GM23338 (cell line): Measurements from ENCODE around the gene CDON.

Experiments
- CREB1 ChIP-seq: fragments of 250-450 bp; sonication (Bioruptor Pico); IDR thresholded peaks from 2 replicates; pipeline ENCODE4 v1.5.0; 2020; ENCODE audit warnings: low read depth, mild to moderate bottlenecking, moderate library complexity
- CTCF ChIP-seq, 2 experiments: fragments of 200-600 bp in 1 of 2; sonication (generic) in 1 of 2; conservative IDR thresholded peaks; 2 replicates each; pipeline versions ENCODE4 v1.5.1 to v1.6.1; 2016 to 2017; ENCODE audit warnings: antibody characterized with exemption in 2 of 2, low read depth in 2 of 2, mild to moderate bottlenecking in 2 of 2, moderate library complexity in 1 of 2
- EZH2 ChIP-seq: fragments of 200-600 bp; sonication (generic); IDR thresholded peaks from one replicate; pipeline ENCODE4 v1.8.0; 2017; ENCODE audit warnings: antibody characterized with exemption, mild to moderate bottlenecking, low read depth; ENCODE audit not compliant: unreplicated experiment
- EZH2phosphoT487 ChIP-seq: fragments of 200-600 bp; sonication (generic); IDR thresholded peaks from one replicate; pipeline ENCODE4 v1.8.1; 2018; ENCODE audit warnings: antibody characterized with exemption; ENCODE audit not compliant: unreplicated experiment
- JUNB ChIP-seq: IDR thresholded peaks from one replicate; pipeline ENCODE4 v1.6.1; 2016; ENCODE audit warnings: antibody characterized with exemption; ENCODE audit not compliant: unreplicated experiment
- NANOG ChIP-seq: IDR thresholded peaks from 2 replicates; pipeline ENCODE4 v1.6.1; 2016; ENCODE audit warnings: antibody characterized with exemption, borderline replicate concordance
- POLR2AphosphoS5 ChIP-seq: IDR thresholded peaks from 2 replicates; pipeline ENCODE4 v1.6.1; 2016; ENCODE audit warnings: antibody characterized with exemption, low read depth
- REST ChIP-seq: IDR thresholded peaks from one replicate; pipeline ENCODE4 v1.6.1; 2018; ENCODE audit warnings: antibody characterized with exemption; ENCODE audit not compliant: unreplicated experiment

- no peak for TF ChIP-seq CTCF (conservative IDR thresholded peaks at IDR 0.05; ENCODE audit: low read depth in 2 of 2)
- TF ChIP-seq POLR2AphosphoS5: no peak
- no peak for TF ChIP-seq JUNB
- no peak for TF ChIP-seq REST
- TF ChIP-seq EZH2: no peak
- no peak for TF ChIP-seq EZH2phosphoT487
- no peak for TF ChIP-seq CREB1 (CRISPR knock-in tag)
- no peak for TF ChIP-seq NANOG
Observed at GRCh38 chr11:125929445-125930075, 133.1 kb downstream of the CDON start.
